ENCODE measurements around the gene CD300LG. TPM values are rescaled to one million over a fixed set of nuclear protein-coding genes. Genes with fewer than 3 reads are reported as not detected.
"Not testable (repeated sequence)": the region's sequence is repeated elsewhere in the genome, so short reads cannot be mapped to it uniquely, and the experiment has no call there.

Gene CD300LG
- total RNA-seq, 1 experiment from 2014 or later: not detected

- CTCF ChIA-PET: interaction anchor here (0.5 to 1.0 kb wide), 3 partner anchors 13 to 126 kb away, joined by 3 read pairs; no protein-coding TSS in a partner anchor
- BruUV-seq (replicated peaks): no TSS peak
- H3K27me3 ChIP-seq (replicated peaks; ENCODE audit: control insufficient read depth, insufficient read depth, low read length): no peaks in the 10 kb centered on the region
- peaks cover 9% of the 10 kb centered on the region; the same call in 1 of the 2 replicates for H3K4me1 ChIP-seq
- no peaks in the 10 kb centered on the region for H3K9me3 Mint-ChIP-seq (ENCODE audit: unreplicated experiment)
- H3K27me3 Mint-ChIP-seq (ENCODE audit: insufficient read depth, unreplicated experiment): peaks cover 10% of the 10 kb centered on the region
- no peaks in the 10 kb centered on the region for H3K36me3 Mint-ChIP-seq (ENCODE audit: insufficient read depth, unreplicated experiment)
- no peak overlapping the region for H3K27ac Mint-ChIP-seq (ENCODE audit: unreplicated experiment)
- no peaks in the 10 kb centered on the region for H3K36me3 ChIP-seq (ENCODE audit: control insufficient read depth, insufficient read depth, low read length)
- H3K4me1 Mint-ChIP-seq (ENCODE audit: low read depth, unreplicated experiment): peaks cover 20% of the 10 kb centered on the region
- intact Hi-C loops (cut with micrococcal nuclease; ENCODE audit: unreplicated experiment): no loop called here
- H3K4me3 ChIP-seq (ENCODE audit: low read depth, low read length): no peak overlapping the region
- POLR2A ChIA-PET: interaction anchor here (0.6 kb wide), 1 partner anchor 31 kb away, joined by 10 read pairs; no protein-coding TSS in a partner anchor
- no peaks in the 10 kb centered on the region for H3K9me3 ChIP-seq
- no peak for DNase-seq
- no peak for TF ChIP-seq CTCF (IDR thresholded peaks at IDR 0.05; ENCODE audit: insufficient read depth in 1 of 2, low read depth in 1 of 2, low read length in 1 of 2, severe bottlenecking in 1 of 2, unreplicated experiment in 1 of 2)
- H3K4me3 Mint-ChIP-seq (ENCODE audit: unreplicated experiment): no peak overlapping the region
Observed at GRCh38 chr17:43839670-43840108, 7.3 kb upstream of the CD300LG start.

GRCh38 chr17:43840814-43841213 lies 6.2 kb upstream of the CD300LG start:
- peak in 1 of 2 experiments; percentile 49 for DNase-seq
- TF ChIP-seq CTCF (IDR thresholded peaks at IDR 0.05; ENCODE audit: insufficient read depth in 1 of 2, low read depth in 1 of 2, low read length in 1 of 2, severe bottlenecking in 1 of 2, unreplicated experiment in 1 of 2): peak; percentile 29 to 35

GRCh38 chr17:43841282-43841681 lies 5.7 kb upstream of the CD300LG start:
- Mint-ChIP-seq H3K4me3 (ENCODE audit: unreplicated experiment) (peak overlapping the region; percentile 63), H3K9me3 (ENCODE audit: unreplicated experiment) (no peaks in the 10 kb centered on the region), H3K36me3 (ENCODE audit: insufficient read depth, unreplicated experiment) (no peaks in the 10 kb centered on the region), H3K27ac (ENCODE audit: unreplicated experiment) (no peak overlapping the region), H3K27me3 (ENCODE audit: insufficient read depth, unreplicated experiment) (peaks cover 10% of the 10 kb centered on the region), H3K4me1 (ENCODE audit: low read depth, unreplicated experiment) (peaks cover 20% of the 10 kb centered on the region)
- TF ChIP-seq CTCF (IDR thresholded peaks at IDR 0.05; ENCODE audit: insufficient read depth in 1 of 2, low read depth in 1 of 2, low read length in 1 of 2, severe bottlenecking in 1 of 2, unreplicated experiment in 1 of 2): no peak
- ChIA-PET POLR2A (interaction anchor here (3.0 kb wide), 1 partner anchor 63 kb away, joined by 16 read pairs; the partner anchor contains the start of gene DUSP3), CTCF (interaction anchor here (0.8 to 1.0 kb wide), 4 partner anchors 24 to 103 kb away, joined by 3 read pairs; no protein-coding TSS in a partner anchor)
- Histone ChIP-seq H3K4me3 (ENCODE audit: low read depth, low read length) (no peak overlapping the region), H3K27me3 (replicated peaks; ENCODE audit: control insufficient read depth, insufficient read depth, low read length) (no peaks in the 10 kb centered on the region), H3K4me1 (peaks cover 13% of the 10 kb centered on the region; the same call in 1 of the 2 replicates), H3K9me3 (no peaks in the 10 kb centered on the region), H3K36me3 (ENCODE audit: control insufficient read depth, insufficient read depth, low read length) (no peaks in the 10 kb centered on the region)
- intact Hi-C loops (cut with micrococcal nuclease; ENCODE audit: unreplicated experiment): no loop called here
- DNase-seq: no peak
- no TSS peak for BruUV-seq (replicated peaks)

More at GRCh38 chr17:43840814-43841213, 6.2 kb upstream of the CD300LG start:
- Mint-ChIP-seq H3K36me3 (ENCODE audit: insufficient read depth, unreplicated experiment) (no peaks in the 10 kb centered on the region), H3K4me3 (ENCODE audit: unreplicated experiment) (no peak overlapping the region), H3K4me1 (ENCODE audit: low read depth, unreplicated experiment) (peaks cover 20% of the 10 kb centered on the region), H3K27ac (ENCODE audit: unreplicated experiment) (no peak overlapping the region), H3K9me3 (ENCODE audit: unreplicated experiment) (no peaks in the 10 kb centered on the region), H3K27me3 (ENCODE audit: insufficient read depth, unreplicated experiment) (peaks cover 10% of the 10 kb centered on the region)
- BruUV-seq (replicated peaks): no TSS peak
- H3K36me3 ChIP-seq (ENCODE audit: control insufficient read depth, insufficient read depth, low read length): no peaks in the 10 kb centered on the region
- H3K4me1 ChIP-seq: peaks cover 9% of the 10 kb centered on the region; the same call in 1 of the 2 replicates
- no peak overlapping the region for H3K4me3 ChIP-seq (ENCODE audit: low read depth, low read length)
- ChIA-PET CTCF (interaction anchor here (0.7 to 1.0 kb wide), 5 partner anchors 24 to 201 kb away, joined by 3 to 4 read pairs (median 3); no protein-coding TSS in a partner anchor), POLR2A (interaction anchor here (3.0 kb wide), 1 partner anchor 62 kb away, joined by 16 read pairs; the partner anchor contains the start of gene DUSP3)
- no peaks in the 10 kb centered on the region for H3K9me3 ChIP-seq
- H3K27me3 ChIP-seq (replicated peaks; ENCODE audit: control insufficient read depth, insufficient read depth, low read length): no peaks in the 10 kb centered on the region
- intact Hi-C loops (cut with micrococcal nuclease; ENCODE audit: unreplicated experiment): no loop called here

DNA sequence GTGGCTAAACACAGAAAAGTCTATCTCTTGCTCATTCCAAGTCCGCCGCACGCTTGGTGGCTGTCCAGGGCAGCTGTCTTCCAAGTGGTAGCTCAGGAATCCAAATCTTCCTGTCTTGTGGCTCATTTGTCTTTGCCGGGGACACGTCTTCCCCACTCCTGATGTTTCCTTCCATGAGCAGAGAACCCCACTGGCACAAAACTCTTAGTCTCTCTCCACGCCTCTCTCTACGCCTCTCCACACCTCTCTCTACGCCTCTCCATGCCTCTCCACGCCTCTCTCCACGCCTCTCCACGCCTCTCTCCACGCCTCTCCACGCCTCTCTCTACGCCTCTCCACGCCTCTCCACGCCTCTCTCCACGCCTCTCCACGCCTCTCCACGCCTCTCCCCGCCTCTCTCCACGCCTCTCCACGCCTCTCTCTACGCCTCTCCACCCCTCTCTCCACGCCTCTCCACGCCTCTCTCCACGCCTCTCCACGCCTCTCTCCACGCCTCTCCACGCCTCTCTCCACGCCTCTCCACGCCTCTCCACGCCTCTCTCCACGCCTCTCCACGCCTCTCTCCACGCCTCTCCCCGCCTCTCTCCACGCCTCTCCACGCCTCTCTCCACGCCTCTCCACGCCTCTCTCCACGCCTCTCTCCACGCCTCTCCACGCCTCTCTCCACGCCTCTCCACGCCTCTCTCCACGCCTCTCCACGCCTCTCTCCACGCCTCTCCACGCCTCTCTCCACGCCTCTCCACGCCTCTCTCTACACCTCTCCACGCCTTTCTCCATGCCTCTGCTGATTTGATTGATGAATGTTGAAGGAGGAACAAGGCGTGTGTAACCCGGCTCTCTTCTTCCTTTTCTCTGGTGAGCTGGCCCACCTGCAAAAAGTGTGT lies 4.6 kb upstream of the CD300LG start:
- H3K9me3 Mint-ChIP-seq (ENCODE audit: unreplicated experiment); H3K36me3 ChIP-seq (ENCODE audit: control insufficient read depth, insufficient read depth, low read length); intact Hi-C loops (cut with micrococcal nuclease; ENCODE audit: unreplicated experiment); H3K27ac Mint-ChIP-seq (ENCODE audit: unreplicated experiment); H3K9me3 ChIP-seq; H3K36me3 Mint-ChIP-seq (ENCODE audit: insufficient read depth, unreplicated experiment); H3K27me3 Mint-ChIP-seq (ENCODE audit: insufficient read depth, unreplicated experiment); BruUV-seq (replicated peaks); H3K27me3 ChIP-seq (replicated peaks; ENCODE audit: control insufficient read depth, insufficient read depth, low read length): not testable (repeated sequence)
- peak overlapping the region; percentile 63 for H3K4me3 Mint-ChIP-seq (ENCODE audit: unreplicated experiment)
- H3K4me1 ChIP-seq: peaks cover 13% of the 10 kb centered on the region; the same call in 1 of the 2 replicates
- DNase-seq: peak; percentile 46 to 63
- ChIA-PET CTCF (interaction anchor here (0.6 to 1.0 kb wide), 5 partner anchors 22 to 227 kb away, joined by 3 to 6 read pairs (median 3); no protein-coding TSS in a partner anchor), POLR2A (interaction anchor here (0.6 to 3.0 kb wide), 2 partner anchors 64 to 457 kb away, joined by 3 to 16 read pairs; partner anchors contain the start of gene DUSP3)
- H3K4me3 ChIP-seq (ENCODE audit: low read depth, low read length): peak overlapping the region; percentile 11
- H3K4me1 Mint-ChIP-seq (ENCODE audit: low read depth, unreplicated experiment): peaks cover 20% of the 10 kb centered on the region

All from Caco-2 (cell line).